Activated T-helper 9 cell treated with anti-CD3 and anti-CD28 coated beads, Interleukin-2, amount 50 U/mL, for 16 hours (primary cell): ENCODE results near the gene MMP24OS.

Experiments
- DNase-seq: peaks from one replicate; pipeline ENCODE4 v3.0.0-alpha.2; 2020; ENCODE audit warnings: low read depth

MMP24OS gene

DNA sequence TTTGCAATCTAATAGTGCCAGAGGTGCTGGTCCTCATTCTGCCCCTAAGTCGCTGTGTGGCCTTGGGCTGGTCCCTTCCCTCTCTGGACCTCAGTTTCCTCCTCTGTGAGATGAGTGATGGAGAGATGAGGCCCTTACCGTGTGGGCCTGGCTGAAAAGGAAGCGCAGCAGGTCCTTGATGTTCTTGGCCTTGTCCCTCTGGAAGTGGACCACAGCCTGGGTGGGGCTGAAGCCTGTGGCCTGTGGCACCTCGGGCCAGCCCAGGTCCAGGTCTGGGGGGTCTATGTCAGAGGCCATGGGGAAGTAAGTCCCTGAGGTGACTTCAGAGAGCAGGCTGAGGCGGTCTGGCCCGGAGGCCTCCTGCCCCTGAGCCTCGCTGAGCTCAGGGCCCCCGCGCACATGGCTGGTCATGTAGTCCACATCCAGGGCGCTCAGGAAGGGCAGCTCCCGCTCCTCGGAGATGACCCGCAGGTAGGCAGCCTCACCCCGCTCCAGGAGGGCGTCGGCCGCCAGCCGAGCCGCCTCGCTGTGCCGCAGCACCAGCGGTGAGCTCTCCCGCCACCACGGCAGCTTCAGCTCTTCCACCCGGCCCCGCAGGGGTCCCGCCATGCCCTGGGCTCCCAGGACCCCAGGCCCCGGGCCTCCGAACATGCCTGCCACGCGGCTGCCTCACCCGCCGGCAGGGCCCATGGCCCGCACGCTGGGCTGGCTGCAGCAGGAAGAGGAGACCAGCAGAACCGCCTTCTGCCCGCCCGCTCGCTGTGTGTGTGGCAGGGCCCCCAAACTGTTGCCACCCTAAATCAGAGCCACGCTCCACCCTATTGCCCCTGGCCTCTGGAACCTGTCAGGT lies 14.0 kb upstream of the MMP24OS start, which contains the start of gene FAM83C:
Gene FAM83C, minus strand, starts transcription at position 772 of the 850 bp plus-strand sequence. Its CDS starts 121 bp downstream, at position 651.
- DNase-seq, result no peak

DNA sequence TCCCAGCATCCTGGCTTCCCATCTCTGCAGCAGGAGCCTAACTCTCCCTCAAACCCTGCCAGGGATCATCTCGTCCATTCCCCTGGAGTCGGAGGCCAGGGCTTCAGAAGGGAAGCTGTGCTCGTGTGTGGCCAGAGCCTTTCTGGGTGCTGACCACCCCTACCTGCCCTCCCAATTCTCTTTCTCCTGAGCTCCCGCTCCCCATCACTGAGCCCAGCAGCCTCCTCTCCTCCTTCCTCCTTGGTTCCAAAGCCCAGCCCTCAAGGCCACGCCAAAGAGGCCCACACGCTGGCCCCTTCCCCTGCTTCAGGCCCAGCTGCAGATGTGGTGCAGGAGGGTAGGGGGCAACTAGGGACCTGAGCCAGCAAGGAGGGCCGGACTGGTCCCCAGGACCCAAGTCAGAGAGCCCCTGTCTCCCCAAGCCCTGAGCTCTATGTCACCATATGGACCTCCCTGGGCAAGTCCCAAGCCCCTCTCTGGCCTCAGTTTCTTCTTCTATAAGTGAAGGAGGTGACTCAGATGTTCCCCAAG lies 13.0 kb upstream of the MMP24OS start:
- DNase-seq, result no peak

DNA sequence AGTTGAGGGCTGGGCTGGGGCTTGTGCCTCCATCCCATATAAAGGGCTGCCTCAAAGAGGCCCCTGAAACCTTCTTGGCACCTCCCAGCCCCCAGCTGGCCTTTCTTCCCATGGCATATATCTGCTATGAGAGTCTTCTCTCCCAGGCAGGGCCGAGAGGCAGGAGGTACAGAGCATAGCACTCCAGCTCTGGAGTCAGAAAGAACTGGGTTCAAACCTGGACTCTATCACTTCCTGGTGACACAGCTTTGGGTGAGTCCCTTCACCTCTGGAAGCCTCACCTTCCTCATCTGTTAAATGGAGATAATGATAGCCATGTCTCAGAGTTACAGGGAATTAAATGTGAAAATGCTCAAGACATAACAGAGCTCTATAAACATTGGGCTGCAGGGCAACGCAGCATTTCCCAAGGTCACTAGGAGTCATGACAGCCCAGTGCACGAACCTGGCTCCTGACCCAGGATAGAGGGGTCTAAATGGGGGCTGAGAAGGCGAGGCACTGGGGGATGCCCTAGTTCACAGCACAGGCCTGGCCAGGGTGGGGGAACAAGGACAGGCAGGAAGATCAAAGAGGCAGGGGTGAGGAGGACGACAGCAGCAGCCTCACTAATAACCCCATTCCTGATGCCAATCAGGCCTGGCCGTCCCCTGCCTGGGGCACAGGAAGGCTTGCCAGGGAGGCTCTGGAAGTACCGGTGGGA lies 12.4 kb upstream of the MMP24OS start:
- DNase-seq, result no peak

DNA sequence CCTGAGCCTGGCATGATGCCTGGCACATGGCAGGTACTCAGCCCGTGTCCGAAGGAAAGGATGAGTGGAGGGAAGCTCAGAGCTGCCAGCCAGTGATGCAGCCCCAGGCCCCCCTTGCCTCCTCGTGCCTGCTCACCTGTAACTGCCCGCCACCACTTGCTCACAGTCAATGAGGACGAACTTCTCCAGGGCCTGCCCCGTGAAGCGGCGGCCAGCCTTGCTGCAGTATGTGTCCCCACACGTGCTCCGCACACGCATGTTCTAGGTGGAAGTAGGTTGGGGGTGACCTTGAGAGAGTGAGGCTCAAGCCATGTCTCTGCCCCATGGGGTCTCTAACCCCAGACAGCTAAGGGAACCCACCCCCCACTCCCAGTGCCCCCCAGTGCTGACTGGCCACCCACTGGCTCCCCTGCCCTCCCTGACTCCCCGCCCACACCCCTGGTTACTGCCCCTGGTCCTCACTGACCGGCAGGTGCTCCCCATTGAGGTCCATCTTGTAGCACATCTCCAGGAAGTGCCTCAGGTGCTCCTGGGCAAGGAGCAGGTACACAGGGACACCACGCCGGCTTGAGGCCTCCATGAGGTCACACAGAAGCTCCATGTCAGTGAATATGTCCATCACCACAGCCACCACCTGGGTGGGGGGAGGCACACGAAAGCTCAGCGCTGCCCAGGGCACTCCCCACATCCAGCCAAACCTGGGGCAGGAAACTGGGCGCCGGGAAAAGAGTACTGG lies 10.6 kb upstream of the MMP24OS start:
- DNase-seq, result no peak

DNA sequence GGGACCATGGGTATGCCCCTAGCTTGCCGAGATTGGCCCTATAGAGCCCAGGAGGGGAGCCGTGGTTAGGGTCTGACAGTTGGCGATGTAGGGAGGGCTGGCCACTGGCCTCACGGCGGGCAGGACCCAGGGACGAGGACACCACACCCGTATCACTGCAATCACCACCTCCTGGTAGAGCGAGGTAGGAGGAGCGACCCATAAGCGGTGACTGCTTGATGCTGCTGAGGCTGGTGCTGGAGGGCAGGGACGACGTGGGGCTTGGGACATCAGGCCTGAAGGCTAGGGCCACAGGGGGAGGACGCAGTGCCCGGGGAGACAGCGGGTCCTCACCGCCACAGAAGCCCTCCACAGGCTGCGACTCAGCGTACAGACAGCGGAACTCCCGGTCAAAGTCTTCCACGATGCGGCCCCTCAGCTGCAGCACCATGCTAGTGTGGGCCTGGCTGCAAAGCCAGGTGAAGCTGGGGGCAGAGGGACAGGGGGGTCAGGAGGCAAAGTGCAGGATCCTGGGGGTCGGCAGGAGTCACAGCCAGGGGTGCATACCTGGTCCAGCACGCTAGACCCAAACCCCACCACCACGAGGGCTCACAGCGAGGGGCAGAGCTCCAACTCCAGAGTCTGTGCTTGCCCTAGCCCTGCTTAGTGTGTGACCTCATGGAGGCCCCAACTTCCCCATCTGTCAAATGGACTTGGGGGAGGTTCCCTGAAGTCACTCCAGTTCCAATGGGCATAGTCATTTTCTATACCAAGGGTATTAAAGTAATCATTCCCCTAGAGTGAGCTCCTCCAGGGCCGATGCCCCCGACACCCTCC lies 9.8 kb upstream of the MMP24OS start:
- no peak for DNase-seq

DNA sequence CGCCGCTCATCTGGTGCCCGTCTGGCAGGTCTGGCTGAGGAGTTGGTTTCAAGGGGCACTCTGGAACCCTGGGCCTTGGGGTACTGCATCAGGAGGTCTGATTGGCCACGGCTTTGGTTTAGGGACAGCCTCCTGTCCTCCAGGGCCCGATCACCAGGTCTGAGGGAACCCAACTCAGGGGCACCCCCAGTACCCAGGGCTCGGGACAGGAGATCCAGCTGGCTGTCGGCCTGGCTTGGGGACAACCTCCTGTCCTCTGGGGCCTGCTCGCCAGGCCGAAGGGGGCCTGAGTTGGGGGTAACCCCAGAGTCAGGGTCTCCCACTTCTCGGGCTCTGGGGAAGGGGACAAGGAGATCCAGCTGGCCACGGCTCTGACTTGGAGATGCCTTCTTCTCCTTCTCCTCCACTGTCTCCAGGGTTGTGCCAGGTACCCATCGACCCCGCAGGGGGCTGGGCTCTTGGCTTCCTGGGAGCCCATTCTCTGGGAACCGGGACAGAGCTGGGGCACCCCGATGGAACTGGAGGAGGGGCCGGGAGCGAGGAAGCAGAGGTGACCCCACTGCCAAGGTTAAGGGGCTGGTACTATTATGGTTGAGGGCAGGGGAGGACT lies 9.1 kb upstream of the MMP24OS start:
- no peak for DNase-seq

DNA sequence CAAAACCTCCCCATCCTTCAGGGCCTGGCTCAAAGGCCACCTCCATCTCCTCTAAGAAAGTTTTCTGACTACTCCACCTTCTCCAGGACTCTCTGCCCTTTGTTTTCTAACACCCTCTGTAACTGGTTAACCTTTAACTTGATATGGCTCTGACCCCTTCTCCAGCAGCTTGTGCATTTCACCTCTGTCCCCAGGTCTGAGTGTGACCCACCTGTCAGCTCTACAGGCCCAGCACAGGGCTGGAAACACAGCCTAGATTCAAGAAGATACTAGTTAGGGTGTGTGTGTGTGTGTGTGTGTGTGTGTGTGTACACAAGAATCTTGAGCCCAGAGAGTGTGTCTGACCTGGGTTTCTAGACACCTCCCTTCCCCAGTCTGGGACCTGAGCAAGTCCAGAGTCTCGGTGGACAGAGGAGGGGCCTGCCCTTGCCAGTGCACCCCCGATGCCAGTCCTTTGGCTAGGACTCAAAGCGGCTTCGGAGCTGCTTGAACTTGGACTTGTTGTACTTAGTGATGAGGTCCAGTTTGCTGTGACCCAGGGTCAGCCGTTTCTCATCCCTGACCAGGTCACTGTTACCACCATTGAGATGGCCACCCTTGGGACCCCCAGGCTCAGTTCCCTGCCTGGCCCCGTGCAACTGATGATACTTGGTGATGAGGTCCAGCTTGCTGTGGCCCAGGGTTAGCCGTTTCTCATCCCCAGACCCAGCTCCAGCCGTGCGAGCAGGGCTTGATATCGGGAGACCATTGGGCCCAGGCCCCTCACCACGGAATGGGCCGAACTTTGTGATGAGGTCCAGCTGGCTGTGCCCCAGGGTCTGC lies 8.4 kb upstream of the MMP24OS start:
- no peak for DNase-seq

DNA sequence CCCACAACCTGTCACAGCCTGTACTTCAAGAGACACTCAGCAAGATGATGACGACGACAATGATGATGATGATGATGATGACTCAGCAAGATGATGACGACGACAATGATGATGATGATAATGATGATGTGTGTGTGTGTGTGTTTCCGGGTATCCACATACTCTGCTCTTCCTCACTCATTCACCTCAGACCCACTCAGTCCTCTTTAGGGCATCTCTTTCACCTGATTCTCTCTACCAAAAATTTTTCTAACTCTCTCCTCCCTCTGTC lies 7.8 kb upstream of the MMP24OS start:
- DNase-seq, result no peak

DNA sequence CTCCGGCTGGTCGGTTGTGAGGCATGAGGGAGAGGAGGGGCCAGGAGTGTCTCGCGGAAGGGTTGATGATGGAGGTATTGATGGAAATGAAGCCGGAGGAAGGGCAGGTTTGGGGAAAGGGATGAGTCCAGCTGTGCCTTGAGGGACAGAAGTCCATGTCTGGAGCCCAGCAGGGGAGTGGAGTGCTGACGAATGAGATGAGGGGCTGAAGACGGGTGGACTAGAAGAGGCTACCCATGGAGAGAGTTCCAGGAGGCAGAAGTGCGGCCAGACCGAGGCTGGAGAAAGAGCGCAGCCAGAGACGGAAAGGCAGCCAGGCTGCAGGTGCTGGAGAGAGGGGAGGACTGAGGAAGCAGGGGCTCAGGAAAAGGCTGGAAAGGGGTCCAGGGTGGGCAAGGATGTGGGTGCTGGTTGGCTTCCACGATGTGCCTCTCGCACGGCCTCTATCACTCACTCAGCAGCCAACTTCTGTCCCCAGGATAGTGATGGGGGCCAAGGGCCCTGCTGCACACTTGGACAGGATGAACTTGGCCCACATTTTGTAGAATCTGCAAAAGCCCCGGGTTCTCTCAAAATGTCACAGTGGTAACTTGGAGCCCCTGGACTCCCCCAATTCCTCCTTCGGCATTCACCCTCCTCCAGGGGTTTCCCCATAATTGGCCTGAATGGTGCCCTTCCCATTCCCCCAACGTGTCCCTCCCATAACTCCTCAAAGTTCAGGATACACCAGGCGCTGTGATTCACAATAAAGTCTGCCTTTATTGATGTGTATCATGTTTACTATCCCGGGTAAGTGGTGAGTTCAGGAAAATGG lies 7.3 kb upstream of the MMP24OS start:
- no peak for DNase-seq

DNA sequence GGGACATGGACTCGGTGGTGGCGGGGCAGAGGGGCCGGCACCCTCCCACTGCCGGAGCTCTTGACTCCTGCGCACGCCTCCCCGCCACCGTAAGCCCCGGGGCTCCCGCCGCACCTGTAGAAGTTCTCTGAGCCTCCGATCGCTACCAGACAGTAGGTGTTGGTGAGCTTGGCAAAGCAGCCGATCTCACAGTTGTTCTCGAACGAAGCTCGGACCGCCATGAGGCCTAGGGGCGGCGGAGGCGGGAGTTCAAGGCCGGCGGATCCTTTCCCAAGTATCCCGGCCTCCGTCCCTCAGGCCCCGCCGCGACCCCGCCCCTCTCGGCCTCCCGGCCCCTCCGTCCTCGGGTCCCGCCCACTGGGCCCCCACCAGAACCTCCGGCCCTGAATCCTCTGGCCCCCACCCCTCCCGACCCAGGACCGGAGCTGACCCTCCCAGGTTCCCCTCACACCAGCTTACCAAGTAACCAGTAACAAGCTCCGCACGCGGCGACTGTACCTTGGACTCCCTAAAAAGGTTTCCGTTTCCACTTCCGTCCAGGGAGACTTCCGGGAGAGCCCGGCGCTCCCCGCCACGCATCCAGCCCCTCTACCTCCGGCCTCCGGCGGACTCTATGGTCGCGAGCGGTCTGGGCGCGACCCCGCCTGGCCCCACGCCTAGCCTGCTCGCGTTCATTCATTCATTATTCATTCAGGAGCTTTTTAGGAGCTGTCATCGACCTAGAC lies 6.5 kb upstream of the MMP24OS start, which contains the start of gene EIF6:
Gene EIF6, minus strand, starts transcription at position 506 of the 725 bp plus-strand sequence. Its CDS starts 285 bp downstream, at position 221.
- DNase-seq, result peak; percentile 61

DNA sequence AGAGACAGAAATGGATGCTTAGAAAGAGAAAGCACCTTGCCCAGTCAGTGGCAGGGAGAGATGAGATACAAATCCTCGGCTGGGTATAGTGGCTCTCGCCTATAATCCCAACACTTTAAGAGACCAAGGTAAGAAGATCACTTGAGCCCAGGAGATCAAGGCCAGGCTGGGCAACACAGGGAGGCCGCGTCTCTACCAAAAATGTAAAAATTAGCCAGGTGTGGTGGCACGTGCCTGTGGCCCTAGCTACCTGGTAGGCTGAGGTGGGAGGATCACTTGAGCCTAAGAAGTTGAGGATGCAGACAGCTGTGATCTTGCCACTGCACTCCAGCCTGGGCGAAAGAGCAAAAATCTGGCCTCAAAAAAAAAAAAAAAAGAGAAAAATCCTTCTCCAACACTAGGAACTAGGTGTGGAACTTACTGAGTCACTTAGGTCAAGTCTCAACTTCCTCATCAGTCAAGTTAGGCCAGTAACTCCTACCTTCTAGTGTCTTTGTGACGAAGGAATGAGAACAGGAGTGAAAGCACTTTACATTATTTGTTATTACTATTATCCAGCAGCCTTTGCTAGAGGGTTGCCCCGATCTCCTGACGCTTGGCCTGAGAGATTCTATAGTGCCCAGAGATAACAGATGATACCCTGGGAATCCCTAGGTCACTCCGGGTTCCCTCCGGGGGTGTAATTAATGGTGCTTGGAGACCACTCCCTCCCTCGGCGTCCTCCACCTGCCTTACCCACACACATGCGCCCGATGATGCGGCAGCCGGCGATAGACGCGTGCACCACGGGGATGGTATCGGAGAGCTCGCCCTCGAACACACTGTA lies 5.7 kb upstream of the MMP24OS start:
- no peak for DNase-seq

DNA sequence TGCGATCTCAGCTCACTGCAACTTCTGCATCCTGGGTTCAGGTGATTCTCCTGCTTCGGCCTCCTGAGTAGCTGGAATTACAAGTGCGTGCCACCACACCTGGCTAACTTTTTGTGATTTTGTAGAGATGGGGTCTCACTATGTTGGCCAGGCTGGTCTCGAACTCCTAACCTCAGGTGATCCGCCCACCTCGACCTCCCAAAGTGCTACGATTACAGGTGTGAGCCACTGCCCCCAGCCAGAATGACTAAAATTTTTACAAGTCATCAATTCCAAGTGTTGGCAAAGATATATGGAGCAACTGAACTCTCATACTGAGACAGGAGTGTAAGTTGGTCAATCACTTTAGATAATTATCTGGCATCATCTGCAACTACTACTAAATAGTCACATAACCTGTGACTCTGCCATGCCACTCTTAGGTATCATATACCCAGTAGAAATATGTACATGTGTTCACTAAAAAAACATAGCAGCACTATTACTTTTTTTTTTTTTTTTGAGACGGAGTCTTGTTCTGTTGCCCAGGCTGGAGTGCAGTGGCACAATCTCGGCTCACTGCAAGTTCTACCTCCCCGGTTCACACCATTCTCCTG lies 3.7 kb upstream of the MMP24OS start:
- DNase-seq, result no peak

DNA sequence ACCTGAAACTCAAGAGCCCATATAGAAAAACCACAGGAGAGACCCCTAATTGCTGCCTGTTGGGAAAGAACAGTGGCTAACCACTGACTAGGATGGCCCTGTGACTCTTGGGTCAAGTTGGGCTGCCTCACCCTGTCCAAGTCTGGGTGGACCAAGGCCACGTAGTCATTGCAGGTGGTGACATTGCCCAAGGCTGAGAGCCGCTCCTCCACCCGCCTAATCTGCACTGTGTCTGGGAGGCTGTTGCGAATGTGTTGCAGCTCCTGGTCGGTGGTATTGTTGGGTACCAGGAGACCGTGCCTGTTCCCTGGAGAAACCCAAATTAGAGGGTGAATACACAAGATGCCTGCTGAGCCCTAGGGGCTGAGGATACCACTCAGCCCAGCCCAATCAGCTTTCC lies 2.6 kb upstream of the MMP24OS start:
- no peak for DNase-seq

DNA sequence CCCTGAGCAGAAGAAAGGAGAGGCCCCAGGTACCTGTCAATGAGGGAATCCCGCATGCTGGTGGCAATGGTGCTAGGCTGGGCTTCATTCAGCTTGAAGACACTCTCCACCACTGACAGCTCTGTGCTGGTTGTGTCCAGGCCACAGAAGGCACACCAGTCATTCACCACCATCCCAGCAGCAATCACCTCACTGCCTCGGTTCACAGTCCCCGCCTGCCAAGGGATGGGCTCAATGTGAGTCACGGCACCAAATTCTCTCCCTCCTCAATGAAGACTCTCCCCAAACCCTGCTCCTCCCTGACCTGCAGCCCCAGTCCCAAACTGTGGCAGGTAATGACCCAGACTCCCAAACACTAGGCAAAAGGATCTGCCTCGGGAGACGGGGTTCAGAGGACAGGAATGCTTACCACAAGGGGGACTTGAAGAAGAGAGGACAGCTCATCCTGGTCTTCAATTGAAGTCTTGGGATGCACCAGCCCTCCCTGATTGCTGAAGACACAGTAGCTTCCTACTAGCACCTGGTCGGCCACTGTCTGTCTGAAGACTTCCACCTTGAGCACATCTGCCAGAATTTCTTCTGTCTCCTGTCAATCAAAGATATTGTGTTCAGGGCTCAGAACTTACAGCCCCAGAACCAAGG lies 1.7 kb upstream of the MMP24OS start:
- DNase-seq, result no peak

DNA sequence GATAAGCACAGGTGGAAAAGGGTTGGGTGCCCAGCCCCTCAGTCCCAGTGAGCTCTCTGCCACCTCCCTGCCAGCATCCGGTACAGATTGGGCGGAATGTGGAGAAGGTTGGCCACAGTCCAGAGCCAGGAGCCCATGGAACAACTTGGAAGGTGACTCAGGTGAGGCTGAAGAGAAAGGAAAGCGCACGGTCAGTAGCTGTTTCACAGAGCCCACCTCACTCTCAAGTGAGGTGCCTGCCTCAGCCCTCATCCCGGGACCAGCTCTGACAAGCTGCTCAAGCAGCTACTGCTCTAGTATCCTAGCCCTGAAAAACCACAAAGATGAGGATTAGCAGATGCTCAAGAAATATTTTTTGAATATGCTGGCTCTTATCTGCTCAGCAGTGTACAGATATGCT lies 1.1 kb upstream of the MMP24OS start:
- DNase-seq, result no peak

DNA sequence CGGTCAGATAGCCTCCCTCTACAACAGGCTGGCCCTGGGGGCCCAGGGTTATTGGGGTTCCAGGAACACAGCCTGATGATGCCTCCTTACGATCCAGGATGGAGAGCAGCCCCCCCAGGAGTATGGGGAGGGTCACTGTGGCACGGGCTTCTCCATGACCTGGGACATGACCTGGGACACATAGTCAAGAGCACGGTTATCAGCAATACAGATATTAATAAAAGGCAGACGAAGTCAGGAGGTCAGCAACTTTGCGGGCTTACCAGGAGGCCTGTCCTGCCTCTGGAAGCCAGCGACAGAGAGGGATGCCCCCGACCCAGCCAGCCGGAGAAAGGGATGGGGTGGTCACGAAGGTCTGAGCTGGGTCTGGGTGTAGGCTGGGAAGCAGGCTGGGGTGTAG lies 795 bp downstream of the MMP24OS start:
- no peak for DNase-seq

DNA sequence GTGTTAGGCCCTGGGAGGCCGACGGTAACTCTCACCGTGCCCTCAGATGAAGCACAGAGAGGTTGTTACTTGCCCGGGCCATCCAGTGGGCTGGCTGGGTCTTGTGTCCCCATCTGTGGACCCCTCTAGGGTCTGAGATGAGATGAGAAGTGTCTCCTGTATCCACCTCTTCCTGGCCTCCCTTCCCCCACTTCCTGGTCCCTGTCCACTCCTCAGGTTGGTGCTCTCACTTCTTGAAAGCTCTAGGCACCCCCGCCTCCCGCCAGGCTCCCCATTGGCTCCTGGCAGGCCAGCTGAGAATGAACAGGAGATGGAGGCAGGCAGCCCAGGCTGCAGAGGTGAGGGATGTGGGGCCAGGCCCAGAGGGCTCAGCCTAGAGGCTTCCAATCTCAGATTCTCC lies 1.5 kb downstream of the MMP24OS start:
- DNase-seq, result no peak
